Iris pigment epithelial cell (primary cell): ENCODE data around the gene RIN1.
"Not testable (repeated sequence)": the region's sequence is repeated elsewhere in the genome, so short reads cannot be mapped to it uniquely, and the experiment has no call there.

Experiments
- DNase-seq: peaks from one replicate; pipeline ENCODE4 v3.0.0-alpha.2; 2011; ENCODE audit warnings: low read depth

The RIN1 gene

GRCh38 chr11:66360406-66361073 is 24.3 kb upstream of the RIN1 start:
- DNase-seq = no peak

GRCh38 chr11:66359662-66360087 is 23.4 kb upstream of the RIN1 start:
- no peak for DNase-seq

GRCh38 chr11:66350560-66351235 is 14.5 kb upstream of the RIN1 start:
- DNase-seq = not testable (repeated sequence)

GRCh38 chr11:66349084-66349386 is 12.8 kb upstream of the RIN1 start:
- DNase-seq = no peak

- peak; percentile 83 for DNase-seq
Measured at GRCh38 chr11:66347425-66348276, 11.4 kb upstream of the RIN1 start, which contains the start of gene B4GAT1. Gene B4GAT1, minus strand, starts transcription at chr11:66347629. Its CDS starts 84 bp downstream, at chr11:66347545.

- no peak for DNase-seq
Measured at GRCh38 chr11:66346476-66347424, 10.5 kb upstream of the RIN1 start.

- no peak for DNase-seq
Measured at GRCh38 chr11:66345316-66345649, 9.0 kb upstream of the RIN1 start.

GRCh38 chr11:66344550-66345315 is 8.5 kb upstream of the RIN1 start, which contains the start of gene BRMS1:
Gene BRMS1, minus strand, starts transcription at chr11:66345104. Its CDS starts 2,870 bp downstream, at chr11:66342234.
- peak; percentile 98 for DNase-seq

- DNase-seq = peak; percentile 22
Measured at GRCh38 chr11:66343176-66343575, 6.9 kb upstream of the RIN1 start.

- no peak for DNase-seq
Measured at GRCh38 chr11:66341502-66342126, 5.4 kb upstream of the RIN1 start.

- DNase-seq = no peak
Measured at GRCh38 chr11:66340596-66341501, 4.6 kb upstream of the RIN1 start.

- DNase-seq = no peak
Measured at GRCh38 chr11:66339686-66340483, 3.7 kb upstream of the RIN1 start.

GRCh38 chr11:66339162-66339675 is 3.0 kb upstream of the RIN1 start:
- DNase-seq = no peak

GRCh38 chr11:66338276-66339161 is 2.3 kb upstream of the RIN1 start:
- DNase-seq = no peak

GRCh38 chr11:66337103-66337899 is 1.1 kb upstream of the RIN1 start:
- peak; percentile 47 for DNase-seq

GRCh38 chr11:66335531-66336233 is 552 bp downstream of the RIN1 start:
- peak; percentile 71 for DNase-seq
